UCSD-AML1 (cell line): ENCODE data around the gene INO80D.
A peak's percentile ranks its signal among the peaks of the same experiment; 100 is the strongest.
"Not testable (repeated sequence)": the region's sequence is repeated elsewhere in the genome, so short reads cannot be mapped to it uniquely, and the experiment has no call there.

Source experiments
- DNase-seq: peaks from one replicate; lab custom pipeline; 2025; ENCODE audit not compliant: unreplicated experiment; lab: John Stamatoyannopoulos, UW

The INO80D gene

GRCh38 chr2:206085742-206086445 is at the start of gene INO80D:
INO80D (minus strand) TSS chr2:206086174; CDS start chr2:206063016, 23,158 bp downstream.
- DNase-seq: peak; percentile 85

GRCh38 chr2:206127656-206128055 is 41.7 kb upstream of the INO80D start:
- no peak for DNase-seq

GRCh38 chr2:206125901-206126300 is 39.9 kb upstream of the INO80D start:
- no peak for DNase-seq

- DNase-seq: not testable (repeated sequence)
Observed at GRCh38 chr2:206122569-206122968, 36.6 kb upstream of the INO80D start.

GRCh38 chr2:206116278-206116677 is 30.3 kb upstream of the INO80D start:
- DNase-seq: no peak

- no peak for DNase-seq
Observed at GRCh38 chr2:206115026-206115578, 29.1 kb upstream of the INO80D start.

GRCh38 chr2:206112846-206113547 is 27.0 kb upstream of the INO80D start:
- no peak for DNase-seq

- no peak for DNase-seq
Observed at GRCh38 chr2:206112108-206112507, 26.1 kb upstream of the INO80D start.

- DNase-seq: no peak
Observed at GRCh38 chr2:206108713-206109112, 22.7 kb upstream of the INO80D start.

GRCh38 chr2:206105541-206105940 is 19.6 kb upstream of the INO80D start:
- DNase-seq: no peak

- DNase-seq: no peak
Observed at GRCh38 chr2:206105038-206105437, 19.1 kb upstream of the INO80D start.

- DNase-seq: not testable (repeated sequence)
Observed at GRCh38 chr2:206098872-206099271, 12.9 kb upstream of the INO80D start.

- no peak for DNase-seq
Observed at GRCh38 chr2:206098471-206098870, 12.5 kb upstream of the INO80D start.

GRCh38 chr2:206096876-206097275 is 10.9 kb upstream of the INO80D start:
- no peak for DNase-seq

- DNase-seq: no peak
Observed at GRCh38 chr2:206095536-206096332, 9.8 kb upstream of the INO80D start.

GRCh38 chr2:206092297-206092696 is 6.3 kb upstream of the INO80D start:
- no peak for DNase-seq

GRCh38 chr2:206088248-206088647 is 2.3 kb upstream of the INO80D start:
- DNase-seq: no peak

GRCh38 chr2:206086716-206087350 is 859 bp upstream of the INO80D start:
- DNase-seq: no peak

- peak; percentile 44 for DNase-seq
Observed at GRCh38 chr2:206084870-206085741, 868 bp downstream of the INO80D start.

- DNase-seq: peak; percentile 39
Observed at GRCh38 chr2:206084439-206084869, 1.5 kb downstream of the INO80D start.
